ENCODE data around the gene RMND1.
A peak's percentile ranks its signal among the peaks of the same experiment; 100 is the strongest.

Gene RMND1

DNA sequence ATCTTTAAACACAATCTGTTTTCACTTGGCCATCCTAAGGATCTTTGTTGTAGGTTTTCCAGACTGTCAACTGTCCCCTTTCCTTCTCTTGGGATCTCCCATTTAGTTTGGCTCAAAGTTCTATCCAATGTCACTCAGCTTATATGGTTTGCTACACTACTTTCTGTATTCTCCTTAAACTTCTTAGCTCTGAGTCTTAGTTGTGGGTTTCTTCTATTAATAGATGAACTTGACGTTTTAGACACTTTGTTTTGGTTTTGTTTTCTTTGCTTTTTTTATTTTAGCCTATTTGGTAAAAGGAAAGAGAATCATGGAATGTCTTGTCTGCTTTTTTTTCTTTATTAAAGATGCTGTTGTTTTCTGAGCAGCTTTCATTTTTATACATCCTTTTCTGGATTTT, 11.4 kb downstream of the RMND1 start:
- TF ChIP-seq, protein P1, sequence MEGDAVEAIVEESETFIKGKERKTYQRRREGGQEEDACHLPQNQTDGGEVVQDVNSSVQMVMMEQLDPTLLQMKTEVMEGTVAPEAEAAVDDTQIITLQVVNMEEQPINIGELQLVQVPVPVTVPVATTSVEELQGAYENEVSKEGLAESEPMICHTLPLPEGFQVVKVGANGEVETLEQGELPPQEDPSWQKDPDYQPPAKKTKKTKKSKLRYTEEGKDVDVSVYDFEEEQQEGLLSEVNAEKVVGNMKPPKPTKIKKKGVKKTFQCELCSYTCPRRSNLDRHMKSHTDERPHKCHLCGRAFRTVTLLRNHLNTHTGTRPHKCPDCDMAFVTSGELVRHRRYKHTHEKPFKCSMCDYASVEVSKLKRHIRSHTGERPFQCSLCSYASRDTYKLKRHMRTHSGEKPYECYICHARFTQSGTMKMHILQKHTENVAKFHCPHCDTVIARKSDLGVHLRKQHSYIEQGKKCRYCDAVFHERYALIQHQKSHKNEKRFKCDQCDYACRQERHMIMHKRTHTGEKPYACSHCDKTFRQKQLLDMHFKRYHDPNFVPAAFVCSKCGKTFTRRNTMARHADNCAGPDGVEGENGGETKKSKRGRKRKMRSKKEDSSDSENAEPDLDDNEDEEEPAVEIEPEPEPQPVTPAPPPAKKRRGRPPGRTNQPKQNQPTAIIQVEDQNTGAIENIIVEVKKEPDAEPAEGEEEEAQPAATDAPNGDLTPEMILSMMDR (IDR thresholded peaks at IDR 0.05; ENCODE audit: low read length), result no peak
- no peak for TF ChIP-seq EZH2 (IDR thresholded peaks at IDR 0.05; ENCODE audit: borderline replicate concordance, low read length)
- Histone ChIP-seq H3K9me3 (ENCODE audit: low read length) (no peaks in the 10 kb centered on the region), H3K4me1 (ENCODE audit: insufficient read depth, low read length, severe bottlenecking) (peaks cover 12% of the 10 kb centered on the region), H2AFZ (ENCODE audit: low read length) (no peak overlapping the region), H4K20me1 (ENCODE audit: insufficient read depth, low read length) (no peaks in the 10 kb centered on the region), H3K4me3 (ENCODE audit: low read depth, low read length, poor library complexity, severe bottlenecking) (no peak overlapping the region), H3F3A (ENCODE audit: insufficient read depth, low read length) (no peaks in the 10 kb centered on the region; the same call in 1 of the 2 replicates), H3K9me2 (ENCODE audit: low read depth, low read length) (no peaks in the 10 kb centered on the region), H3K27me3 (ENCODE audit: insufficient read depth, low read length) (no peaks in the 10 kb centered on the region), H3K36me3 (ENCODE audit: insufficient read depth, low read length) (peaks cover 24% of the 10 kb centered on the region), H3K27ac (ENCODE audit: low read depth, low read length, poor library complexity, severe bottlenecking) (no peak overlapping the region), H3K4me2 (ENCODE audit: low read length) (no peak overlapping the region), H3K79me2 (ENCODE audit: insufficient read depth, low read length) (peaks cover 20% of the 10 kb centered on the region), H3K9ac (ENCODE audit: low read length) (peak overlapping the region; percentile 16; the same call in 1 of the 2 replicates)

DNA sequence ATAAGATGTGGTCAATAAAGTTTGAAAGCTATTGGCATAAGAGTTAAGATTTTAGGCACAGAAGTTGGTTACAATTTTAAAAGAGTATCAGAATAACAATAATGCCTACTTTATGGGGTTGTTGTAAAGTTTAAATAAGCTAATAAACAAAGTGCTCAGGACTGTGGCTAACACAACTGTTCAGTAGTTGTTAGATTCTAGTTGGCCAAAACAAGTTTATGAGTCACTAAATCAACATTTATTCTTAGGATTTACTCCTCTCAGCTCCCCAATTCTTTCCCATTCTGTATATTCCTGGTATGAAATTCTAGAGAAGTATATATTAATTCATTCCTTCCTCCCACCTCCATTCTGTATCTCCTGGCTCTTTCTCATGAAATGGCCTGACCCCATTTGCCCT, 14.5 kb downstream of the RMND1 start:
- Histone ChIP-seq H3K27ac (ENCODE audit: low read depth, low read length, poor library complexity, severe bottlenecking) (no peak overlapping the region), H3F3A (ENCODE audit: insufficient read depth, low read length) (no peaks in the 10 kb centered on the region; the same call in 1 of the 2 replicates), H3K4me1 (ENCODE audit: insufficient read depth, low read length, severe bottlenecking) (peaks cover 21% of the 10 kb centered on the region), H3K27me3 (ENCODE audit: insufficient read depth, low read length) (no peaks in the 10 kb centered on the region), H3K79me2 (ENCODE audit: insufficient read depth, low read length) (peaks cover 16% of the 10 kb centered on the region), H3K4me3 (ENCODE audit: low read depth, low read length, poor library complexity, severe bottlenecking) (no peak overlapping the region), H3K9me3 (ENCODE audit: low read length) (no peaks in the 10 kb centered on the region), H2AFZ (ENCODE audit: low read length) (no peak overlapping the region), H3K4me2 (ENCODE audit: low read length) (no peak overlapping the region), H3K9me2 (ENCODE audit: low read depth, low read length) (no peaks in the 10 kb centered on the region), H3K9ac (ENCODE audit: low read length) (no peak overlapping the region), H3K36me3 (ENCODE audit: insufficient read depth, low read length) (peaks cover 14% of the 10 kb centered on the region), H4K20me1 (ENCODE audit: insufficient read depth, low read length) (no peaks in the 10 kb centered on the region)
- TF ChIP-seq, protein P1 (IDR thresholded peaks at IDR 0.05; ENCODE audit: low read length), result no peak

DNA sequence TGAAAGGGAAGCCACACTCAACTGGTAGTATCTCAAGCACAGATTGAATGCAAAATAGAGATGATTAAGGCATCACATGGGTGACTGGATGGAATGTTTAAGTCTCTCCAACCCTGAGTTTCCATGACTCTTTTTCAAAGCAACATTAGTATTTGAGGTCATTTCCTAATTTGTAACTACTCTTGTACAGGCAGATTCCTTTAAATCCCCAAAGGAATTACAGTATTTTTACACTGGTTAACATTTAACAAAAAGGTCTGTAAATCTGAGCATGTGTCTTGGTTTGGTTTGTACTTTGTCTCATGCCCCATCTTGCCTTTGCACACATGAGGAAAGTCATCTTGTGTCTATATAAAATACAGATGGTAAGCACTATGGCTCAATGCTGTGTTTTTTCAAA, 15.1 kb downstream of the RMND1 start:
- Histone ChIP-seq H3K4me1 (ENCODE audit: insufficient read depth, low read length, severe bottlenecking) (peaks cover 19% of the 10 kb centered on the region), H3K79me2 (ENCODE audit: insufficient read depth, low read length) (peaks cover 16% of the 10 kb centered on the region), H3K9ac (ENCODE audit: low read length) (no peak overlapping the region), H3K9me3 (ENCODE audit: low read length) (no peaks in the 10 kb centered on the region), H3K27me3 (ENCODE audit: insufficient read depth, low read length) (no peaks in the 10 kb centered on the region), H3K9me2 (ENCODE audit: low read depth, low read length) (no peaks in the 10 kb centered on the region), H2AFZ (ENCODE audit: low read length) (no peak overlapping the region), H3K4me2 (ENCODE audit: low read length) (no peak overlapping the region), H4K20me1 (ENCODE audit: insufficient read depth, low read length) (no peaks in the 10 kb centered on the region), H3K27ac (ENCODE audit: low read depth, low read length, poor library complexity, severe bottlenecking) (no peak overlapping the region), H3F3A (ENCODE audit: insufficient read depth, low read length) (no peaks in the 10 kb centered on the region; the same call in 1 of the 2 replicates), H3K4me3 (ENCODE audit: low read depth, low read length, poor library complexity, severe bottlenecking) (no peak overlapping the region), H3K36me3 (ENCODE audit: insufficient read depth, low read length) (peaks cover 20% of the 10 kb centered on the region)
- TF ChIP-seq EZH2 (IDR thresholded peaks at IDR 0.05; ENCODE audit: borderline replicate concordance, low read length), result no peak
- TF ChIP-seq, protein P1 (IDR thresholded peaks at IDR 0.05; ENCODE audit: low read length), result no peak

All from OCI-LY1 (cell line).